Right hindlimb (tissue), 1 donor: Measurements from ENCODE around the gene CXCL10.
"Not testable (repeated sequence)": the region's sequence is repeated elsewhere in the genome, so short reads cannot be mapped to it uniquely, and the experiment has no call there.

ENCODE experiments used
- DNase-seq: peaks from one replicate; pipeline ENCODE4 v3.0.0-alpha.2; 2018

The CXCL10 gene

GRCh38 chr4:76024065-76024464 lies 768 bp upstream of the CXCL10 start:
- DNase-seq, result no peak

- no peak for DNase-seq
Observed at GRCh38 chr4:76022677-76023076, 620 bp downstream of the CXCL10 start.

GRCh38 chr4:76022031-76022430 lies 1.3 kb downstream of the CXCL10 start:
- no peak for DNase-seq

- DNase-seq, result no peak
Observed at GRCh38 chr4:76017056-76017686, 6.1 kb downstream of the CXCL10 start.

GRCh38 chr4:76016393-76016792 lies 6.9 kb downstream of the CXCL10 start:
- DNase-seq, result no peak

GRCh38 chr4:76013540-76013939 lies 9.8 kb downstream of the CXCL10 start:
- no peak for DNase-seq

- DNase-seq, result no peak
Observed at GRCh38 chr4:76012388-76012801, 10.9 kb downstream of the CXCL10 start.

GRCh38 chr4:76011700-76012387 lies 11.5 kb downstream of the CXCL10 start:
- DNase-seq, result peak; percentile 64

GRCh38 chr4:76011018-76011670 lies 12.2 kb downstream of the CXCL10 start:
- no peak for DNase-seq

- no peak for DNase-seq
Observed at GRCh38 chr4:76010576-76010975, 12.7 kb downstream of the CXCL10 start.

GRCh38 chr4:76009311-76009710 lies 14.0 kb downstream of the CXCL10 start:
- DNase-seq, result no peak

- no peak for DNase-seq
Observed at GRCh38 chr4:76007089-76007862, 16.0 kb downstream of the CXCL10 start, which contains the start of gene CXCL9. TSS of gene CXCL9 (minus strand) at chr4:76007509. CDS start at chr4:76007449, 60 bp downstream.

GRCh38 chr4:76003620-76004019 lies 19.7 kb downstream of the CXCL10 start:
- no peak for DNase-seq

- DNase-seq, result no peak
Observed at GRCh38 chr4:76003035-76003434, 20.3 kb downstream of the CXCL10 start.

GRCh38 chr4:76002176-76002575 lies 21.1 kb downstream of the CXCL10 start:
- no peak for DNase-seq

- DNase-seq, result no peak
Observed at GRCh38 chr4:76001700-76002099, 21.6 kb downstream of the CXCL10 start.

- DNase-seq, result no peak
Observed at GRCh38 chr4:76000279-76000678, 23.0 kb downstream of the CXCL10 start.

GRCh38 chr4:75998525-75999147 lies 24.7 kb downstream of the CXCL10 start:
- not testable (repeated sequence) for DNase-seq

- DNase-seq, result no peak
Observed at GRCh38 chr4:75997946-75998345, 25.4 kb downstream of the CXCL10 start.

- no peak for DNase-seq
Observed at GRCh38 chr4:75997081-75997480, 26.2 kb downstream of the CXCL10 start.

- DNase-seq, result no peak
Observed at GRCh38 chr4:75995727-75996126, 27.6 kb downstream of the CXCL10 start.

GRCh38 chr4:75992462-75992861 lies 30.8 kb downstream of the CXCL10 start:
- no peak for DNase-seq
